Measurements from ENCODE around the gene CHRD. TPM values are rescaled to one million over a fixed set of nuclear protein-coding genes. Genes with fewer than 3 reads are reported as not detected.

The CHRD gene
- total and polyA plus RNA-seq, 10 of the 15 experiments (the other 5 are each of a cell fraction or from before 2014, with no cell fraction given), result not detected

GRCh38 chr3:184333190-184333589 lies 46.7 kb upstream of the CHRD start (continued):
- TF ChIP-seq, protein P1, sequence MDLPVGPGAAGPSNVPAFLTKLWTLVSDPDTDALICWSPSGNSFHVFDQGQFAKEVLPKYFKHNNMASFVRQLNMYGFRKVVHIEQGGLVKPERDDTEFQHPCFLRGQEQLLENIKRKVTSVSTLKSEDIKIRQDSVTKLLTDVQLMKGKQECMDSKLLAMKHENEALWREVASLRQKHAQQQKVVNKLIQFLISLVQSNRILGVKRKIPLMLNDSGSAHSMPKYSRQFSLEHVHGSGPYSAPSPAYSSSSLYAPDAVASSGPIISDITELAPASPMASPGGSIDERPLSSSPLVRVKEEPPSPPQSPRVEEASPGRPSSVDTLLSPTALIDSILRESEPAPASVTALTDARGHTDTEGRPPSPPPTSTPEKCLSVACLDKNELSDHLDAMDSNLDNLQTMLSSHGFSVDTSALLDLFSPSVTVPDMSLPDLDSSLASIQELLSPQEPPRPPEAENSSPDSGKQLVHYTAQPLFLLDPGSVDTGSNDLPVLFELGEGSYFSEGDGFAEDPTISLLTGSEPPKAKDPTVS (IDR thresholded peaks at IDR 0.05; ENCODE audit: low read depth, low read length), result no peak
- TF ChIP-seq ZBTB4 (CRISPR knock-in tag; IDR thresholded peaks at IDR 0.05), result no peak
- TF ChIP-seq TBL1XR1 (IDR thresholded peaks at IDR 0.05; ENCODE audit: low read depth, low read length), result no peak
- TF ChIP-seq, protein P2, sequence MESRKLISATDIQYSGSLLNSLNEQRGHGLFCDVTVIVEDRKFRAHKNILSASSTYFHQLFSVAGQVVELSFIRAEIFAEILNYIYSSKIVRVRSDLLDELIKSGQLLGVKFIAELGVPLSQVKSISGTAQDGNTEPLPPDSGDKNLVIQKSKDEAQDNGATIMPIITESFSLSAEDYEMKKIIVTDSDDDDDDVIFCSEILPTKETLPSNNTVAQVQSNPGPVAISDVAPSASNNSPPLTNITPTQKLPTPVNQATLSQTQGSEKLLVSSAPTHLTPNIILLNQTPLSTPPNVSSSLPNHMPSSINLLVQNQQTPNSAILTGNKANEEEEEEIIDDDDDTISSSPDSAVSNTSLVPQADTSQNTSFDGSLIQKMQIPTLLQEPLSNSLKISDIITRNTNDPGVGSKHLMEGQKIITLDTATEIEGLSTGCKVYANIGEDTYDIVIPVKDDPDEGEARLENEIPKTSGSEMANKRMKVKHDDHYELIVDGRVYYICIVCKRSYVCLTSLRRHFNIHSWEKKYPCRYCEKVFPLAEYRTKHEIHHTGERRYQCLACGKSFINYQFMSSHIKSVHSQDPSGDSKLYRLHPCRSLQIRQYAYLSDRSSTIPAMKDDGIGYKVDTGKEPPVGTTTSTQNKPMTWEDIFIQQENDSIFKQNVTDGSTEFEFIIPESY (IDR thresholded peaks at IDR 0.05), result no peak
- no peak for TF ChIP-seq ZNF207 (IDR thresholded peaks at IDR 0.05; ENCODE audit: borderline replicate concordance)
- no peak for TF ChIP-seq SIN3A (IDR thresholded peaks at IDR 0.05; ENCODE audit: low read depth, low read length)
- no peak for TF ChIP-seq POU2F2 (IDR thresholded peaks at IDR 0.05; ENCODE audit: borderline replicate concordance, low read depth, low read length)
- TF ChIP-seq ZBTB40 (IDR thresholded peaks at IDR 0.05; ENCODE audit: borderline replicate concordance), result no peak
- TF ChIP-seq SUPT20H (IDR thresholded peaks at IDR 0.05; ENCODE audit: borderline replicate concordance, control insufficient read depth, low read depth, low read length), result no peak
- TF ChIP-seq DPF2 (IDR thresholded peaks at IDR 0.05), result no peak
- TF ChIP-seq NFYA (IDR thresholded peaks at IDR 0.05; ENCODE audit: borderline replicate concordance, low read depth, low read length), result no peak
- no peak for TF ChIP-seq NFYB (IDR thresholded peaks at IDR 0.05; ENCODE audit: insufficient read depth, low read depth, low read length)

All from GM12878 (cell line).